ENCODE results near the gene BOD1L2.

BOD1L2 gene

DNA sequence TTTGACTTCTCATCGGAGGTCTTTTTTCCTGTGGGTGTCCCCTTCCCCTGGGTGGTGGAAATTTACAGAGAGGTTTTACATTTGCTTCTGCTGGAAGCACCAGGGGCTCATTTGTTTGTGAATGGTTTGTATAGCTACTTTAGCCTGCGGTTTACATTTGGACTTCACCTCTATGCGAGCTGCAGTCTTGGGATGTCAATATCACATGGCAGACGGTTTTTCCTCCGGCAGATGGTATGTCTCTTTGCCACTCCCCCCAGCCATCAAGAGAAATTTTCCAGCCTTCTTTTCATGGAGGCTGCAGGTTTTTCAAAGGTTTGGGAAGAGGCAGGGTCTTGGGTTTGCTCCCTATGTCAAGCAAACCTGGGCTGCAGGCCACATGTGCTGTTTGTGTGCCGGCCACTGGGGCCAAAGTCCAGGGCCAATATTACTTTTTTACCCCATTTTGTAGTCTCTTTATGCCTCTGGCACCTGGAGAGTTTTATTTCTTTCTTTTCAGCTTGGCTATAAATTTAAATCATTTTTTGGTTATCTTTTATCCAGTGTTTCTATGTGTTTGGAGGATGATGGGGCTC, 23.9 kb upstream of the BOD1L2 start:
- no peak for TF ChIP-seq CTCF (IDR thresholded peaks at IDR 0.05; ENCODE audit: control insufficient read depth, insufficient read depth, low read depth, low read length, missing control alignments)
- no peak overlapping the region for H3K4me3 ChIP-seq (ENCODE audit: control insufficient read depth, low read depth, low read length)
- no peak for DNase-seq (ENCODE audit: low read depth)

- H3K4me3 ChIP-seq (ENCODE audit: control insufficient read depth, low read depth, low read length), result no peak overlapping the region
- no peak for DNase-seq (ENCODE audit: low read depth)
- TF ChIP-seq CTCF (IDR thresholded peaks at IDR 0.05; ENCODE audit: control insufficient read depth, insufficient read depth, low read depth, low read length, missing control alignments), result no peak
Measured at GRCh38 chr18:57125627-57126026, 21.3 kb upstream of the BOD1L2 start.

DNA sequence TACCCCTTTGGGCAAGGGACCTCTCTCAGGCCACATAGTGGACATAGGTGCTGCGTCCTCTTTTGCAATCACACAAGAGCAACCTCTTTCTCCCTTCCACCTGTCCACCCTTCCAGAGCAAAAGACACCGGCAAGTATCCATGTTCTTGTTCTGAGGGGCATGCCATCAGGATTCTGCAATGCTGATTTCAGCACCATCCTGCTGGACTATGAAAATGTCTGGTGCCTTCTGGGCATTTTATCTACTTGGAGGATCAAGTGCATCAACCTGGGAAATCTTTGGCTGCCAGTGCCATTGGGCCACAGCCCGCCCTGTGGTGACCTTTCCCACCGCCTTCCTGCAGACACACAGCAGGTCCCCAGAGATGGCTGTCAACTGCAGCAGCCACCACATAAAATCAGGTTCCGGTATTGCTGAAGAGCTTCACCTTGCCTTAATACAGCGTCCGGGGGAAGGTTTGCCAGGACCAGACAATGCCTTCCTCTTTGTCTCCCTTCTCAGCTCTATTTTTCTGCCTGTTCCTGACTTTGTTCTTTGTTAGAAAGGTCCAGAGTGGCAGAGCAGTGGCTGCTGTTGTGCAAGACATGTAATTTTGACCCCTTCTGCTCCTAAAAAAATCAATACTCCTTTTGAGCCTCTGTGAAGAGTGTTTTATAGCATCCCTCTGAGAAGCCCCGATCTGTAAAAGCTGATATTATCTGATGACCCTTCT, 18.5 kb upstream of the BOD1L2 start:
- no peak overlapping the region for H3K4me3 ChIP-seq (ENCODE audit: control insufficient read depth, low read depth, low read length)
- no peak for DNase-seq (ENCODE audit: low read depth)
- TF ChIP-seq CTCF (IDR thresholded peaks at IDR 0.05; ENCODE audit: control insufficient read depth, insufficient read depth, low read depth, low read length, missing control alignments), result no peak

- no peak overlapping the region for H3K4me3 ChIP-seq (ENCODE audit: control insufficient read depth, low read depth, low read length)
- DNase-seq (ENCODE audit: low read depth), result no peak
- TF ChIP-seq CTCF (IDR thresholded peaks at IDR 0.05; ENCODE audit: control insufficient read depth, insufficient read depth, low read depth, low read length, missing control alignments), result no peak
Measured at GRCh38 chr18:57131101-57131500, 15.8 kb upstream of the BOD1L2 start.

GRCh38 chr18:57131782-57132181, 15.1 kb upstream of the BOD1L2 start:
- H3K4me3 ChIP-seq (ENCODE audit: control insufficient read depth, low read depth, low read length), result no peak overlapping the region
- DNase-seq (ENCODE audit: low read depth), result no peak
- TF ChIP-seq CTCF (IDR thresholded peaks at IDR 0.05; ENCODE audit: control insufficient read depth, insufficient read depth, low read depth, low read length, missing control alignments), result no peak

GRCh38 chr18:57134618-57135135, 12.2 kb upstream of the BOD1L2 start:
- H3K4me3 ChIP-seq (ENCODE audit: control insufficient read depth, low read depth, low read length), result no peak overlapping the region
- DNase-seq (ENCODE audit: low read depth), result no peak
- no peak for TF ChIP-seq CTCF (IDR thresholded peaks at IDR 0.05; ENCODE audit: control insufficient read depth, insufficient read depth, low read depth, low read length, missing control alignments)

All from AG09309 (cell line).